Small intestine (tissue), 7 donors: Measurements from ENCODE around the gene CAP2. TPM values are rescaled to one million over a fixed set of nuclear protein-coding genes. Genes with fewer than 3 reads are reported as not detected.
"Not testable (repeated sequence)": the region's sequence is repeated elsewhere in the genome, so short reads cannot be mapped to it uniquely, and the experiment has no call there.

Experiments
- DNase-seq, 2 donors: peaks; one replicate each; pipeline versions ENCODE4 v3.0.0 to v3.0.0-alpha.2; 2013
- FAIRE-seq: peaks from 2 replicates; lab custom pipeline; 2012; peaks lifted over from hg19 to GRCh38; lab: Jason Lieb, UNC
- H3K27ac ChIP-seq, 3 donors: one replicate each; pipeline ENCODE4 v1.5.1; 2013; ENCODE audit warnings: low read length in 2 of 3, mild to moderate bottlenecking in 2 of 3, control low read depth in 1 of 3, inconsistent platforms in 1 of 3, low read depth in 1 of 3, moderate library complexity in 1 of 3
- H3K27me3 ChIP-seq, 3 donors: one replicate each; pipeline ENCODE4 v1.6.1; 2013; ENCODE audit warnings: low read length in 3 of 3, inconsistent platforms in 1 of 3; ENCODE audit not compliant: control insufficient read depth in 3 of 3, insufficient read depth in 3 of 3
- H3K36me3 ChIP-seq, 3 donors: one replicate each; pipeline ENCODE4 v1.6.1; 2013; ENCODE audit warnings: low read length in 3 of 3, inconsistent platforms in 1 of 3, low read depth in 1 of 3, mild to moderate bottlenecking in 1 of 3, moderate library complexity in 1 of 3; ENCODE audit not compliant: control insufficient read depth in 3 of 3, insufficient read depth in 2 of 3
- H3K4me1 ChIP-seq, 3 donors: one replicate each; pipeline ENCODE4 v1.6.1; 2013; ENCODE audit warnings: low read length in 2 of 3, inconsistent platforms in 1 of 3, low read depth in 1 of 3, mild to moderate bottlenecking in 1 of 3, moderate library complexity in 1 of 3; ENCODE audit not compliant: control insufficient read depth in 3 of 3, insufficient read depth in 2 of 3
- H3K4me3 ChIP-seq, 3 donors: one replicate each; pipeline ENCODE4 v1.5.1; 2013; ENCODE audit warnings: low read length in 3 of 3, control low read depth in 1 of 3, inconsistent platforms in 1 of 3, low read depth in 1 of 3, mild to moderate bottlenecking in 1 of 3, moderate library complexity in 1 of 3
- H3K9me3 ChIP-seq, 2 donors: one replicate each; pipeline ENCODE4 v1.6.1; 2013; ENCODE audit warnings: low read depth in 1 of 2, low read length in 1 of 2; ENCODE audit not compliant: control insufficient read depth in 2 of 2, insufficient read depth in 1 of 2
- WGBS, 3 donors: extraction: QIAGEN DNeasy Blood & Tissue Kit; methylation state at CpG; one replicate each; pipeline ENCODE4 v1.1.7; 2013; 5-methylcytosine and 5-hydroxymethylcytosine counted together
- polyA plus RNA-seq, 4 donors: library from polyadenylated mRNA; stranded (reverse) in 3 of 4; unstranded in 1 of 4; fragments of 200-250 nt in 3 of 4; fragments of 120-200 nt in 1 of 4; gene quantifications; one replicate each; pipeline versions ENCODE4 v1.2.1 to v1.2.3, GENCODE V29; 2013
- donor health status: healthy with polysubstance abuse.
- donor health status: control.
- donor health status: control.
- donor health status: Bipolar disorder and iron deficiency.
- donor health status: healthy.

Gene CAP2
- polyA plus RNA-seq, 4 donors: 0.89 to 3.0 (median 2.3) TPM

- Histone ChIP-seq H3K36me3 (no peaks in the 10 kb centered on the region), H3K4me1 (no peaks in the 10 kb centered on the region), H3K27ac (no peak overlapping the region), H3K4me3 (no peak overlapping the region), H3K27me3 (no peaks in the 10 kb centered on the region), H3K9me3 (no peaks in the 10 kb centered on the region)
- 11 to 40% (median 25%) methylated on average over 3 of the region's 3 CpGs for WGBS, 3 donors
- DNase-seq (peak; percentile 11 to 24), FAIRE-seq (no peak)
These were observed 36.1 kb downstream of the CAP2 start for GRCh38 chr6:17429383-17430061.

GRCh38 chr6:17431581-17431980 lies 38.2 kb downstream of the CAP2 start:
- Histone ChIP-seq H3K27me3 (no peaks in the 10 kb centered on the region), H3K4me1 (no peaks in the 10 kb centered on the region), H3K36me3 (no peaks in the 10 kb centered on the region), H3K4me3 (no peak overlapping the region), H3K9me3 (no peaks in the 10 kb centered on the region), H3K27ac (no peak overlapping the region)
- DNase-seq (no peak), FAIRE-seq (no peak)
- 52 to 60% (median 60%) methylated on average over 2 of the region's 2 CpGs for WGBS, 3 donors

- H3K4me1 ChIP-seq: no peaks in the 10 kb centered on the region
- H3K27me3 ChIP-seq: no peaks in the 10 kb centered on the region
- no peak for FAIRE-seq
- no peaks in the 10 kb centered on the region for H3K36me3 ChIP-seq
- no peaks in the 10 kb centered on the region for H3K9me3 ChIP-seq
- 16 to 31% (median 26%) methylated on average over 2 of the region's 2 CpGs for WGBS, 3 donors
- no peak for DNase-seq
- no peak overlapping the region for H3K27ac ChIP-seq
- H3K4me3 ChIP-seq: no peak overlapping the region
These were observed 39.0 kb downstream of the CAP2 start for GRCh38 chr6:17432356-17432755.

- no peak overlapping the region for H3K27ac ChIP-seq
- FAIRE-seq: no peak
These were observed 46.0 kb downstream of the CAP2 start for GRCh38 chr6:17439243-17439993.

GRCh38 chr6:17440811-17441210 lies 47.4 kb downstream of the CAP2 start:
- WGBS, 3 donors: 92 to 99% (median 97%) methylated on average over 4 of the region's 4 CpGs
- not testable (repeated sequence) for H3K27ac ChIP-seq, FAIRE-seq, DNase-seq, H3K4me3 ChIP-seq, H3K36me3 ChIP-seq, H3K4me1 ChIP-seq, H3K9me3 ChIP-seq, H3K27me3 ChIP-seq

More at GRCh38 chr6:17439243-17439993, 46.0 kb downstream of the CAP2 start:
- Histone ChIP-seq H3K4me1 (no peaks in the 10 kb centered on the region), H3K36me3 (no peaks in the 10 kb centered on the region), H3K9me3 (no peaks in the 10 kb centered on the region), H3K4me3 (no peak overlapping the region), H3K27me3 (no peaks in the 10 kb centered on the region)
- no peak for DNase-seq
- WGBS, 3 donors: 66 to 69% (median 66%) methylated on average over 11 of the region's 11 CpGs

GRCh38 chr6:17442196-17442595 lies 48.8 kb downstream of the CAP2 start:
- WGBS, 3 donors: 80 to 89% (median 80%) methylated on average over 4 of the region's 4 CpGs

GRCh38 chr6:17446713-17447112 lies 53.3 kb downstream of the CAP2 start:
- no peaks in the 10 kb centered on the region for H3K4me1 ChIP-seq
- H3K27ac ChIP-seq: no peak overlapping the region
- H3K4me3 ChIP-seq: no peak overlapping the region
- 68 to 82% (median 79%) methylated on average over 2 of the region's 2 CpGs for WGBS, 3 donors
- DNase-seq (no peak), FAIRE-seq (no peak)
- H3K9me3 ChIP-seq: no peaks in the 10 kb centered on the region
- H3K27me3 ChIP-seq: no peaks in the 10 kb centered on the region
- H3K36me3 ChIP-seq: no peaks in the 10 kb centered on the region

More at GRCh38 chr6:17442196-17442595, 48.8 kb downstream of the CAP2 start:
- FAIRE-seq: no peak
- no peaks in the 10 kb centered on the region for H3K9me3 ChIP-seq
- no peaks in the 10 kb centered on the region for H3K27me3 ChIP-seq
- no peaks in the 10 kb centered on the region for H3K36me3 ChIP-seq
- no peak overlapping the region for H3K27ac ChIP-seq
- no peak for DNase-seq
- H3K4me3 ChIP-seq: no peak overlapping the region
- no peaks in the 10 kb centered on the region for H3K4me1 ChIP-seq

- Histone ChIP-seq H3K36me3 (no peaks in the 10 kb centered on the region), H3K27ac (no peak overlapping the region), H3K4me1 (no peaks in the 10 kb centered on the region), H3K27me3 (no peaks in the 10 kb centered on the region), H3K4me3 (no peak overlapping the region), H3K9me3 (no peaks in the 10 kb centered on the region)
- 86 to 89% (median 88%) methylated on average over 1 of the region's 1 CpG for WGBS, 3 donors
- DNase-seq (no peak), FAIRE-seq (no peak)
These were observed 54.8 kb downstream of the CAP2 start for GRCh38 chr6:17448165-17448564.
